ENCODE measurements around the gene EHBP1.

EHBP1 gene

DNA sequence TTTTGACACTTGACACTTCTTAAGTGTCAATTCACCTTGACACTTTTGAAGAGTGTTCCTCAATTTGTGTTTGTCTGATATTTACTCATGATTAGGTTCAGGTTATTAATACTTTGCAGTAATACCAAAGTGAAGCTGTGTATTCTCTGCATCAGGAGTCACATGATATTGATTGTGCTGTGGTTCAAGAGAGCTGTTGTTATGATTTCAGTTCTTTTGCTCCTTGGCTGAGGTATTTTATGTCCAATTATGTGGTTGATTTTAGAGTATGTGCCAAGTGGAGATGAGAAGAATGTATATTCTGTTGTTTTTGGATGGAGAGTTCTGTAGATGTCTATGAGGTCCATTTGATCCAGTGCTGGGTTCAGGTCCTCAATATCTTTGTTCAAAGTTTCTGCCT, 17.2 kb downstream of the EHBP1 start:
- Histone ChIP-seq H3K4me3 (ENCODE audit: low read depth, low read length) (no peak overlapping the region), H3K36me3 (ENCODE audit: control insufficient read depth, insufficient read depth, low read length) (no peaks in the 10 kb centered on the region), H3K9me3 (ENCODE audit: control insufficient read depth, insufficient read depth, low read depth, low read length) (peaks cover 5% of the 10 kb centered on the region), H3K4me1 (ENCODE audit: control insufficient read depth, insufficient read depth, low read length) (0 out of 2 replicates have a peak, but pooled peaks cover 6% of the 10 kb centered on the region), H3K27ac (ENCODE audit: low read depth, low read length) (no peak overlapping the region), H3K9ac (ENCODE audit: low read length) (no peak overlapping the region), H3K27me3 (ENCODE audit: control insufficient read depth, insufficient read depth, low read length) (no peaks in the 10 kb centered on the region)

DNA sequence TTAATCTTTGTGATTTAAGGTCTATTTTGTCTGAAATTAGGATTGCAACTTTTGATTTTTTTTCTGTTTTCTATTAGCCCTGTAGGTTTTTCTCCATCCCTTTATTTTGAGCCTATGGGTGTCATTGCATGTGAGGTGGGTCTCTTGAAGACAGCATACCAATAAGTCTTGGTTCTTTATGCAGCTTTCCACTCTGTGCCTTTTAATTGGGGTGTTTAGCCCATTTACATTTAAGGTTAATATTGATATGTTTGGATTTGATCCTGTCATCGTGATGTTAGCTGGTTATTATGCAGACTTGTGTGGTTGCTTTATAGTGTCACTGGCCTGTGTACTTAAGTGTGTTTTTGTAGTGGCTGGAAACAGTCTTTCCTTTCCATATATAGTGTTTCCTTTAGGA, 17.7 kb downstream of the EHBP1 start:
- Histone ChIP-seq H3K9me3 (ENCODE audit: control insufficient read depth, insufficient read depth, low read depth, low read length) (peaks cover 5% of the 10 kb centered on the region), H3K9ac (ENCODE audit: low read length) (no peak overlapping the region), H3K4me1 (ENCODE audit: control insufficient read depth, insufficient read depth, low read length) (0 out of 2 replicates have a peak, but pooled peaks cover 6% of the 10 kb centered on the region), H3K27ac (ENCODE audit: low read depth, low read length) (no peak overlapping the region), H3K4me3 (ENCODE audit: low read depth, low read length) (no peak overlapping the region), H3K36me3 (ENCODE audit: control insufficient read depth, insufficient read depth, low read length) (no peaks in the 10 kb centered on the region), H3K27me3 (ENCODE audit: control insufficient read depth, insufficient read depth, low read length) (no peaks in the 10 kb centered on the region)

DNA sequence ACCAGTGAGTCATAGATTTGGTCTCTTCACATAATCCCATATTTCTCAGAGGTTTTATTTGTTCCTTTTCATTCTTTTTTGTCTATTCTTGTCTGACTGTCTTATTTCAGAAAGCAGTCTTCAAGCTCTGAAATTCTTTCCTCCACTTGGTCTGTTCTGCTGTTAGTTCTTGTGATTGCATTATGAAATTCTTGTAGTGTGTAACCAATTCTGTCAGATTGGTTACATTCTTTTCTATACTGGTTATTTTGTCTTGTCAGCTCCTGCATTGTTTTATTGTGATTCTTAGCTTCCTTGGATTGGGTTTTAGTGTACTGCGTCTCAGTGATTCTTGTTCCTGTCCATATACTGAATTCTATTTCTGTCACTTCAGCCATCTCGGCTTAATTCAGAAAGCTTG, 18.6 kb downstream of the EHBP1 start:
- Histone ChIP-seq H3K9ac (ENCODE audit: low read length) (no peak overlapping the region), H3K36me3 (ENCODE audit: control insufficient read depth, insufficient read depth, low read length) (no peaks in the 10 kb centered on the region), H3K9me3 (ENCODE audit: control insufficient read depth, insufficient read depth, low read depth, low read length) (peaks cover 5% of the 10 kb centered on the region), H3K4me3 (ENCODE audit: low read depth, low read length) (no peak overlapping the region), H3K27ac (ENCODE audit: low read depth, low read length) (no peak overlapping the region), H3K4me1 (ENCODE audit: control insufficient read depth, insufficient read depth, low read length) (0 out of 2 replicates have a peak, but pooled peaks cover 6% of the 10 kb centered on the region), H3K27me3 (ENCODE audit: control insufficient read depth, insufficient read depth, low read length) (no peaks in the 10 kb centered on the region)

DNA sequence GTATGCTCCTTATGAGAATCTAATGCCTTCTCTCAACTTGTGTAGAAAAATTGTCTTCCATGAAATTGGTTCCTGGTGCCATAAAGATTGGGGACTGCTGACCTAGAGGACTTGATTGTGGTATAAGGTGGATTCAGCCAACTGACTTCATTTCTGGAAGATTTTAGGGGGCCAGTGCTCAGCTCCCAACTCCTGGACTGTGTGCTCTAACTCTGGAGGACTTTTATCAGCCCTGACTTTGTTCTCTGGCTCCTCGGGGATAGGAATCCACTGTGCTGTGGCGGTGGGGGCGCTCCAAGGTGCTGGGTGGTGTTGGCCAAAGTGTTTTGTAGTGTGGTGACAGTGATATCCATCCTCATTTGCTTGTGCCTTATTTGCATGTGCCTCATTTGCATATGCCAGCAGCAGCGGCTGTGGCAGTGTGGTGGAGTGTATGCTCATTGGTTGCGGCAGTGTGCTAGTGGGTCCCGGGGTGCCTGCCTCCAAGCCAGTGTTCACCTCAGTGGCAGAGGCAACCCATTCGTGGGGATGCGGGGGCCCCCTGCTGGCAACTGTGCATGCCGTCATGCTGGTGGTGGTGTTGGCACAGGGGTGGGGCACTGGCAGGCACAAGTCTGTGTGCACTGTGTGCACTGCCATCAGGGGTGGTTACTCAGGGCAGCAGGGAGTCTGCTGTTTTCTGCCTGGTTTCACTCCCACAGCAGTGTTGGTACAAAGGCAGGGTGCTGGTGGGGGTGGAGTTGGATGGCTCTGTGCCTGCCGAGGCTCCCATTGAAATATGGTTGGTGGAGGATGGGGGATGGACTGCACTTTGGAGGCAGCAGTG, 19.6 kb downstream of the EHBP1 start:
- no peaks in the 10 kb centered on the region for H3K27me3 ChIP-seq (ENCODE audit: control insufficient read depth, insufficient read depth, low read length)
- H3K4me3 ChIP-seq (ENCODE audit: low read depth, low read length): no peak overlapping the region
- H3K9me3 ChIP-seq (ENCODE audit: control insufficient read depth, insufficient read depth, low read depth, low read length): peaks cover 5% of the 10 kb centered on the region
- H3K9ac ChIP-seq (ENCODE audit: low read length): no peak overlapping the region
- H3K27ac ChIP-seq (ENCODE audit: low read depth, low read length): no peak overlapping the region
- no peaks in the 10 kb centered on the region for H3K36me3 ChIP-seq (ENCODE audit: control insufficient read depth, insufficient read depth, low read length)
- H3K4me1 ChIP-seq (ENCODE audit: control insufficient read depth, insufficient read depth, low read length): 0 out of 2 replicates have a peak, but pooled peaks cover 6% of the 10 kb centered on the region

DNA sequence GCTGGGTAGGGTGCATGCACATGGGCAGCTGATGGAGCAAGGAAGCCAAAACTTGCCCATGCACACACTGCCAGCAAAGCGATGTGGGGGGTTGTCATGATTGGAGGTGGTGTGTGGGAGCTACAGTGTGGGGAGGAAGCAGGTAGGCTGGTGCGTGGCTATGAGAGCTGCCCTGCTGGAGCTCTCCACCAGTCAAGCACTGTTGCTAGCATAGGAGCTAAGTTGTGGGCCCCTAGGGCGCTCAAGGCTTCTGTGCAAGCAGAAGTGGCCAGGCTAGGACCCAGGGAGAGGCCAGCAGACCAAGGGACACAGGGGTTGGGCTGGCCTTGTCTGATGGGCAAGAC, 20.2 kb downstream of the EHBP1 start:
- Histone ChIP-seq H3K27ac (ENCODE audit: low read depth, low read length) (no peak overlapping the region), H3K36me3 (ENCODE audit: control insufficient read depth, insufficient read depth, low read length) (no peaks in the 10 kb centered on the region), H3K9me3 (ENCODE audit: control insufficient read depth, insufficient read depth, low read depth, low read length) (peaks cover 7% of the 10 kb centered on the region), H3K27me3 (ENCODE audit: control insufficient read depth, insufficient read depth, low read length) (no peaks in the 10 kb centered on the region), H3K4me3 (ENCODE audit: low read depth, low read length) (no peak overlapping the region), H3K9ac (ENCODE audit: low read length) (no peak overlapping the region), H3K4me1 (ENCODE audit: control insufficient read depth, insufficient read depth, low read length) (0 out of 2 replicates have a peak, but pooled peaks cover 6% of the 10 kb centered on the region)

DNA sequence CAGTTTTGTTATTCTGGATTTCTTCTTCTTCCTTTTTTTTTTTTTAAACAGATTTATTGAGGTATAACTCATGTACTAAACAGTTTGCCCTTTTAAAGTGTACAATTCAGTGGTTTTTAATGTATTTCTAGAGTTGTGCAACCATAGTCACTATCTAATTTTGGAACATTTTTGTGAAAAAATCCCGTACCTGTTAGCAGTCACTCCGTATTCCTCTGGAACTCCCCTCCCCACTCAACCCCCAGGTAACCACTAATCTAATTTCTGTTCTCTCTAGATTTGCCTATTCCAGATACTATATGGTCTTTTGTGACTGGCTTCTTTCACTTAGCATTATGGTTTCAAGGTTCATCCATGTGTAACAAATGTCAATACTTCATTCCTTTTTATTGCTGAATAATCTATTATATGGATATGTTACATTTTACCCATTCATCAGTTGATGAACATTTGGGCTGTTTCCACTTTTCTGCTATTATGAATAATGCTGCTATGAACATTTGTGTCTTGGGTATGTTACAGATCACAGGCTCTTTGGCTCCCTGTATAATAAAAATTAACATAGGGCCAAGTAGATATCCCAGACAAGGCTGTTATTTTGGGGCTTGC, 21.9 kb downstream of the EHBP1 start:
- no peaks in the 10 kb centered on the region for H3K27me3 ChIP-seq (ENCODE audit: control insufficient read depth, insufficient read depth, low read length)
- no peaks in the 10 kb centered on the region for H3K36me3 ChIP-seq (ENCODE audit: control insufficient read depth, insufficient read depth, low read length)
- H3K27ac ChIP-seq (ENCODE audit: low read depth, low read length): no peak overlapping the region
- no peak overlapping the region for H3K4me3 ChIP-seq (ENCODE audit: low read depth, low read length)
- peaks cover 13% of the 10 kb centered on the region for H3K9me3 ChIP-seq (ENCODE audit: control insufficient read depth, insufficient read depth, low read depth, low read length)
- no peak overlapping the region for H3K9ac ChIP-seq (ENCODE audit: low read length)
- 0 out of 2 replicates have a peak, but pooled peaks cover 6% of the 10 kb centered on the region for H3K4me1 ChIP-seq (ENCODE audit: control insufficient read depth, insufficient read depth, low read length)

DNA sequence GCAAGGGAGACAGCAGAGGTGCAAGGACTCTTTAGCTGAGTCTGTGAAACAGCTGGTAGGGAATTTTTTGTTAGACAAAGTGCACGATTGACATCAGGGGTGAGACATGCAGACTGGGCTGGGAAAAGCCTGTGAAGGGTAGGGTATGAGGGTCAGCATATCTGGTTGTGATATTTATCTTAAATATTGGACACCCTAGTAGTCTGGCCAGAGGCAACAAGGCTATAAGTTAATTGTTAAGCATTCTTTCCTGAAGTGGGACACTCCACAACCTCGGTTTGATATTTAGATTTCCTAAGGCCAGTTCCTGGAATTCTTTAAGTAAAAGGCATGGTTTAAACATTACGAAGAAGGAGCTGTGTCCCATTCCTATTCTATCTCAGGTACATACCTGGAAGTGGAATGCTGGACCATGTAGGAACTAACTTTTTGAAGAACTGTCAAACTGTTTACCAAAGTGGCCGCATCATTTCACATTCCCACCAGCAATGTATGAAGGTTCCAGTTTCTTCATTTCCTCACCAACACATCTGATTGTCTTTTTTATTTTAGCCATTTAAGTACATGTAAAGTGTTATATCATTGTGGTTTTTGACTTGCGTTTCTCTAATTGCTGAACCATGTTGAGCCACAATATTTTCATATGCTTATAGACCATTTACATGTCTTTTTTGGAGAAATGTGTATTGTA, 22.5 kb downstream of the EHBP1 start:
- peaks cover 8% of the 10 kb centered on the region; the same call in 1 of the 2 replicates for H3K4me1 ChIP-seq (ENCODE audit: control insufficient read depth, insufficient read depth, low read length)
- no peak overlapping the region for H3K4me3 ChIP-seq (ENCODE audit: low read depth, low read length)
- no peaks in the 10 kb centered on the region for H3K36me3 ChIP-seq (ENCODE audit: control insufficient read depth, insufficient read depth, low read length)
- no peak overlapping the region for H3K9ac ChIP-seq (ENCODE audit: low read length)
- no peak overlapping the region for H3K27ac ChIP-seq (ENCODE audit: low read depth, low read length)
- H3K27me3 ChIP-seq (ENCODE audit: control insufficient read depth, insufficient read depth, low read length): no peaks in the 10 kb centered on the region
- peaks cover 8% of the 10 kb centered on the region; the same call in 1 of the 2 replicates for H3K9me3 ChIP-seq (ENCODE audit: control insufficient read depth, insufficient read depth, low read depth, low read length)

DNA sequence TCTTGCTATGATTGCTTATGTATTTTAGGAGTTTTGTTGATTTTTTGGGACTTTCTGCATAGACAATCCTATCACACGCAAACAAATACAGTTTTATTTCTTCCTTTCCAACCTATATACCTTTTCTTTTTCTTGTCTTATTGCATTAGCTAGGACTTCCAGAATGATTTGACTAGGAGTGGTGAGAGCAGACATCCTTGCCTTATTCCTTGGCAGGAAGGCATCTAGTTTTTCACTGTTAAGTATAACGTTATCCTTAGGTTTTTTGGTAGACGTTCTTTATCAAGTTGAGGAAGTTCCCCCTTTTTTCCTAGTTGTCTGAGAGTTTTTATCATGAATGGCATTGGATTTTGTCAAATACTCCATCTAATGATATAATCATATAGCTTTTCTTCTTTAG, 25.8 kb downstream of the EHBP1 start:
- Histone ChIP-seq H3K9me3 (ENCODE audit: control insufficient read depth, insufficient read depth, low read depth, low read length) (peaks cover 8% of the 10 kb centered on the region; the same call in 1 of the 2 replicates), H3K27me3 (ENCODE audit: control insufficient read depth, insufficient read depth, low read length) (no peaks in the 10 kb centered on the region), H3K36me3 (ENCODE audit: control insufficient read depth, insufficient read depth, low read length) (no peaks in the 10 kb centered on the region), H3K4me1 (ENCODE audit: control insufficient read depth, insufficient read depth, low read length) (peaks cover 12% of the 10 kb centered on the region), H3K27ac (ENCODE audit: low read depth, low read length) (no peak overlapping the region), H3K9ac (ENCODE audit: low read length) (no peak overlapping the region), H3K4me3 (ENCODE audit: low read depth, low read length) (no peak overlapping the region)

DNA sequence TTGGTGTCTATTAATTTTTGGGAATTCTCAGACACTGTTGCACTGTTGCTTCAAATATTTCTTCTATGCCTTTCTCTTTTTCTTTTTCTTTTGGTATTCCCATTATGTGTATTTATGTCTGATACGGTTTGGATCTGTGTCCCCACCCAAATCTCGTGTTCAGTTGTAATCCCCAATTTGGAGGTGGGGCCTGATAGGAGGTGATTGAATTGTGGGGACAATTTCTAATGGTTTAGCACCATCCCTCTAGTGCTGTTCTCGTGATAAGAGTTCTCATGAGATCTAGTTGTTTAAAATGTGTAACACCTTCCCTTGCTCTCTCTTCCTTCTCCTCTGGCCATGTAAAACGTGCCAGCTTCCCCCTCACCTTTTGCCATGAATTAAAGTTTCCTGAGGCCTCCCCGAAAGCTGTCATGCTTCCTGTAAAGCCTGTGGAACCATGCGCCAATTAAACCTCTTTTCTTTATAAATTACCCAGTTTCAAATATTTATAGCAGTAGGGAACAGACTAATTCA, 26.8 kb downstream of the EHBP1 start:
- peaks cover 21% of the 10 kb centered on the region for H3K4me1 ChIP-seq (ENCODE audit: control insufficient read depth, insufficient read depth, low read length)
- H3K4me3 ChIP-seq (ENCODE audit: low read depth, low read length): no peak overlapping the region
- H3K9me3 ChIP-seq (ENCODE audit: control insufficient read depth, insufficient read depth, low read depth, low read length): peaks cover 8% of the 10 kb centered on the region; the same call in 1 of the 2 replicates
- H3K27me3 ChIP-seq (ENCODE audit: control insufficient read depth, insufficient read depth, low read length): no peaks in the 10 kb centered on the region
- H3K9ac ChIP-seq (ENCODE audit: low read length): no peak overlapping the region
- no peaks in the 10 kb centered on the region for H3K36me3 ChIP-seq (ENCODE audit: control insufficient read depth, insufficient read depth, low read length)
- no peak overlapping the region for H3K27ac ChIP-seq (ENCODE audit: low read depth, low read length)

DNA sequence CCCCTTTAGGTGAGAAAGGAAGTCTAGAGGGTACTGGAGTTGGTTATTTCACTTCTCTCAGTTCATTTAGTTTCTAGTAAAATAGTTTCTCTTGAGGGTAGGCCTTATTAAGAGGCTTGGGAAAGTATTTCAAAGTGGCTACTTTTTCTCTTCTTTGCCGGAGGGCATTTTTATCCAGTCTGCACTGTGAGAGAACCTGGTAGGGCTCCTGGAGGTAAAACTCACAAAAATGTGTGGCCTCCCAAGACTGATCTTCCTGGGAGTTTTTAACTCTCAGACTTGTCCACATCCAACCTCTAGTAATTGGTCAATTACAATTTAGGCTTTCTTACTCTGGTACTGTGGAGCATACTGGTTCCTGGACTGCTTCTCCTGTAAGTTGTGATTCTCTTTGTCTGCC, 28.0 kb downstream of the EHBP1 start:
- Histone ChIP-seq H3K4me3 (ENCODE audit: low read depth, low read length) (no peak overlapping the region), H3K4me1 (ENCODE audit: control insufficient read depth, insufficient read depth, low read length) (peaks cover 24% of the 10 kb centered on the region), H3K36me3 (ENCODE audit: control insufficient read depth, insufficient read depth, low read length) (no peaks in the 10 kb centered on the region), H3K27ac (ENCODE audit: low read depth, low read length) (no peak overlapping the region; the same call in 1 of the 2 replicates), H3K9me3 (ENCODE audit: control insufficient read depth, insufficient read depth, low read depth, low read length) (peaks cover 8% of the 10 kb centered on the region; the same call in 1 of the 2 replicates), H3K9ac (ENCODE audit: low read length) (no peak overlapping the region), H3K27me3 (ENCODE audit: control insufficient read depth, insufficient read depth, low read length) (no peaks in the 10 kb centered on the region)
